Neural progenitor cell (in vitro differentiated cells): ENCODE data around the gene NTF3. TPM values are rescaled to one million over a fixed set of nuclear protein-coding genes. Genes with fewer than 3 reads are reported as not detected.

Source experiments
- DNase-seq: peaks from one replicate; pipeline ENCODE4 v3.0.0-alpha.2; 2016; ENCODE audit warnings: low spot score
- H2AFZ ChIP-seq: fragments of 200-600 bp; sonication (generic); replicated peaks from 2 replicates; pipeline ENCODE4 v1.6.1; 2016; ENCODE audit warnings: antibody characterized with exemption
- H3F3A ChIP-seq: fragments of 200-600 bp; sonication (generic); 2 replicates; pipeline ENCODE4 v1.6.1; 2016; ENCODE audit warnings: antibody characterized with exemption, low read depth
- H3K27ac ChIP-seq: fragments of 200-600 bp; sonication (generic); 2 replicates; pipeline ENCODE4 v1.5.1; 2016; ENCODE audit warnings: mild to moderate bottlenecking
- H3K27me3 ChIP-seq: fragments of 200-600 bp; sonication (generic); 2 replicates; pipeline ENCODE4 v1.6.1; 2016; ENCODE audit warnings: mild to moderate bottlenecking, moderate library complexity
- H3K36me3 ChIP-seq: fragments of 200-600 bp; sonication (generic); 2 replicates; pipeline ENCODE4 v1.5.1; 2016
- H3K4me1 ChIP-seq: fragments of 200-600 bp; sonication (generic); 2 replicates; pipeline ENCODE4 v1.6.1; 2016; ENCODE audit warnings: mixed run types
- H3K4me2 ChIP-seq: fragments of 200-600 bp; sonication (generic); 2 replicates; pipeline ENCODE4 v1.6.1; 2016
- H3K4me3 ChIP-seq: fragments of 200-600 bp; sonication (generic); 2 replicates; pipeline ENCODE4 v1.5.1; 2016
- H3K79me2 ChIP-seq: fragments of 200-600 bp; sonication (generic); 2 replicates; pipeline ENCODE4 v1.6.1; 2016; ENCODE audit warnings: low read depth
- H3K9ac ChIP-seq: fragments of 200-600 bp; sonication (generic); 2 replicates; pipeline ENCODE4 v1.6.1; 2016
- H3K9me3 ChIP-seq: fragments of 200-600 bp; sonication (generic); 2 replicates; pipeline ENCODE4 v1.5.1; 2016; ENCODE audit warnings: low read depth
- H4K20me1 ChIP-seq: fragments of 200-600 bp; sonication (generic); 2 replicates; pipeline ENCODE4 v1.6.1; 2016; ENCODE audit warnings: low read depth
- H3K27ac Mint-ChIP-seq: 3 replicates; pipeline ENCODE4 v1.8.0; 2021; ENCODE audit warnings: mixed read lengths
- H3K27me3 Mint-ChIP-seq: 2 replicates; pipeline ENCODE4 v1.8.0; 2022; ENCODE audit warnings: low read depth, mild to moderate bottlenecking, inconsistent platforms, moderate library complexity, mixed read lengths; ENCODE audit not compliant: insufficient read depth
- H3K36me3 Mint-ChIP-seq: 3 replicates; pipeline ENCODE4 v1.8.0; 2021; ENCODE audit warnings: mixed read lengths
- H3K4me1 Mint-ChIP-seq: 3 replicates; pipeline ENCODE4 v1.8.0; 2021; ENCODE audit warnings: mixed read lengths
- H3K4me3 Mint-ChIP-seq: 3 replicates; pipeline ENCODE4 v1.8.0; 2021; ENCODE audit warnings: mild to moderate bottlenecking, moderate library complexity, mixed read lengths
- H3K9me3 Mint-ChIP-seq: 3 replicates; pipeline ENCODE4 v1.8.0; 2020; ENCODE audit warnings: mixed read lengths
- CTCF ChIP-seq: fragments of 200-600 bp; sonication (generic); IDR thresholded peaks from 2 replicates; pipeline ENCODE4 v1.5.1; 2017; ENCODE audit warnings: antibody characterized with exemption, mild to moderate bottlenecking
- EZH2 ChIP-seq: fragments of 200-600 bp; sonication (generic); IDR thresholded peaks from 2 replicates; pipeline ENCODE4 v1.6.1; 2017; ENCODE audit warnings: antibody characterized with exemption, mild to moderate bottlenecking, moderate library complexity
- EZH2phosphoT487 ChIP-seq: fragments of 200-600 bp; sonication (generic); IDR thresholded peaks from 2 replicates; pipeline ENCODE4 v1.6.1; 2017; ENCODE audit warnings: antibody characterized with exemption
- total RNA-seq: library from RNA; depleted of rRNA; stranded (reverse); fragments of >200 nt; gene quantifications from 2 replicates; pipeline ENCODE4 v1.2.3, GENCODE V29; 2015; ENCODE audit warnings: low replicate concordance

Gene NTF3
- total RNA-seq, 1 donor from 2014 or later, result 6.7 TPM

- H3K4me3 Mint-ChIP-seq, result no peak overlapping the region
- no peaks in the 10 kb centered on the region for H3K27me3 ChIP-seq
- no peaks in the 10 kb centered on the region for H3K36me3 ChIP-seq
- H3K27ac ChIP-seq, result no peak overlapping the region
- no peaks in the 10 kb centered on the region for H3K36me3 Mint-ChIP-seq
- peaks cover 24% of the 10 kb centered on the region for H3K79me2 ChIP-seq
- H2AFZ ChIP-seq, result no peak overlapping the region
- H3K9ac ChIP-seq, result no peak overlapping the region
- H3K9me3 ChIP-seq, result no peaks in the 10 kb centered on the region
- H4K20me1 ChIP-seq, result peaks cover 12% of the 10 kb centered on the region
- no peaks in the 10 kb centered on the region for H3K9me3 Mint-ChIP-seq
- no peak overlapping the region for H3K27ac Mint-ChIP-seq
- peaks cover 15% of the 10 kb centered on the region for H3F3A ChIP-seq
- H3K4me1 Mint-ChIP-seq, result peaks cover 23% of the 10 kb centered on the region
- no peaks in the 10 kb centered on the region for H3K27me3 Mint-ChIP-seq
- no peak for TF ChIP-seq EZH2phosphoT487
- TF ChIP-seq EZH2, result no peak
- TF ChIP-seq CTCF, result no peak
- no peak overlapping the region for H3K4me2 ChIP-seq
- H3K4me3 ChIP-seq, result no peak overlapping the region
- no peak for DNase-seq
- peaks cover 19% of the 10 kb centered on the region for H3K4me1 ChIP-seq
These were observed 41.8 kb downstream of the NTF3 start for GRCh38 chr12:5473783-5474116.

DNA sequence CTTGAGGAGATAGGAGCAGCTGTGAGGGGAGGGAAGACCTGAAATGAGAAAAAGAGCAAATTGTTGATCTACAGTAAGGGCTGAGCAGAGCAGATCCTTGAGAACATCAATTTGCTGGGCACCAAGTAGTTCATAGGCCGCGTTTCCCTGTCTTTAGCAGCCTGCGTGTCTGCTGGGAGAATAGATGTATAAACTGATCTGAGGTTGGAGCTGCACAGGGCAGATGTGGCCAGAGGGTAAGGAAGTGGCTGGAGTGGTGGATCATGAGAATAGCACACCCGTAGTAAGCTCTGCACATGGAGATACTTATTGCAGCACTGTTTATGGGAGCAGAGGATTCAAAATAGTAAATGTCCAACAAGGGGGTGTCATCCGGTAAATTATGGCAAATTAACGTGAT is 44.4 kb downstream of the NTF3 start:
- Histone ChIP-seq H3K9ac (no peak overlapping the region), H3K27me3 (no peaks in the 10 kb centered on the region), H3F3A (peaks cover 41% of the 10 kb centered on the region), H3K9me3 (no peaks in the 10 kb centered on the region), H4K20me1 (peaks cover 22% of the 10 kb centered on the region), H3K4me3 (no peak overlapping the region), H3K27ac (no peak overlapping the region), H3K36me3 (no peaks in the 10 kb centered on the region), H3K4me1 (peaks cover 42% of the 10 kb centered on the region), H2AFZ (no peak overlapping the region), H3K79me2 (peaks cover 17% of the 10 kb centered on the region), H3K4me2 (no peak overlapping the region)
- no peak overlapping the region for H3K27ac Mint-ChIP-seq
- H3K36me3 Mint-ChIP-seq, result no peaks in the 10 kb centered on the region
- no peak for DNase-seq
- H3K9me3 Mint-ChIP-seq, result no peaks in the 10 kb centered on the region
- no peak for TF ChIP-seq EZH2
- H3K4me1 Mint-ChIP-seq, result peaks cover 29% of the 10 kb centered on the region
- H3K4me3 Mint-ChIP-seq, result no peak overlapping the region
- no peaks in the 10 kb centered on the region for H3K27me3 Mint-ChIP-seq

DNA sequence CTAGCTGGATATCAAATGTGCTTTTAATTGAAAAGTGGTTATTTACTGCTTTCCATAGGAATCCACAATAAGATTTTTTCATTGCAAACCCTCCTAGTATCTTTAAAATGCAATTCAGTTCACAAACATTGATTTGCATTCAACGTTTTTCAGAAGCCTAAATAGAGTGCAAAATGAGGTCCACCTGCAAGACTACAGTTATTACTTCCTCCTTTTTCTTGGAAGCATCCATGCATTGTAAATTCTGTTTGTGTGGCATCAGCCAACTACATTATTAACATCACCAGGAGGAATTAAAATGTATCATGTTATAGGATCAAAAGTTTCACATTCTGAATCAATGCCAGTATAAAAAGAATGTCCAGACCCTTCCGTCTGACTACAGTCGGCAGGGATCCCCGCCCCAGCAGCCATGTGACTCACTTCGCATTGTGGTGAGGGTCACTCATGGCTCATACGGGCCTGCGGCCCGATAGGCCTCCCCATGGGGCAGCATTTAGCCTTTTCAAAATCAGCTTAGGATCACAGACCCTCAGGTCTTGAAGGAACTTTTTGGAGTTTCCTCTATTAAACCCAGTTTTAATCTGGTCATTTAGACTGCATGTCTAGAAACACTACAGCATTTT is 46.3 kb downstream of the NTF3 start:
- Histone ChIP-seq H3K36me3 (no peaks in the 10 kb centered on the region), H3K4me1 (peaks cover 42% of the 10 kb centered on the region), H3K9me3 (no peaks in the 10 kb centered on the region), H4K20me1 (peaks cover 18% of the 10 kb centered on the region), H3K4me3 (no peak overlapping the region), H3K9ac (no peak overlapping the region), H3K27ac (no peak overlapping the region), H3K79me2 (peaks cover 17% of the 10 kb centered on the region), H3K27me3 (no peaks in the 10 kb centered on the region), H3K4me2 (peak overlapping the region; percentile 89), H3F3A (peaks cover 49% of the 10 kb centered on the region), H2AFZ (no peak overlapping the region)
- Mint-ChIP-seq H3K27me3 (no peaks in the 10 kb centered on the region), H3K4me3 (no peak overlapping the region), H3K4me1 (peaks cover 26% of the 10 kb centered on the region), H3K36me3 (no peaks in the 10 kb centered on the region), H3K9me3 (no peaks in the 10 kb centered on the region), H3K27ac (no peak overlapping the region)
- TF ChIP-seq EZH2phosphoT487, result no peak
- no peak for TF ChIP-seq EZH2
- DNase-seq, result peak; percentile 72

DNA sequence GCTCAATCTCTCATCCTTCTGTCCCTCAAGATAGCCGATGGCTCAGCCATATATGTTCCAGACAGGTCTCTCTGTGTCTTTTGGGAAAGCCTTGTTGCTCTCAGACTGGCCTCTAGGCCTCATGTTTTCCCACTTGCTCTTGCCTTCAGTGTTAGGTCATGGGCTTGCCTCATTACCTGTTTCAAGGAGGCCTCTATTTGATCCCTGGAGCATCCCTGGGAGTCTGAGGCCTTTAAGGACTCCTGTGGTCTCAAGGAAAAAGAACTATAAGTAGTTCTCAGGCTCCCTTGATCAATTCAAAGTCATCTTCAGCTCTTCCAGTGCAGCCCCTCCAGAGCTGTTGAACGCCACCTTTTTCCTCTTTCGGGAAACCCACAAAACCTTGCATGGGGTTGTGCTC is 47.9 kb downstream of the NTF3 start:
- Mint-ChIP-seq H3K9me3 (no peaks in the 10 kb centered on the region), H3K4me3 (peak overlapping the region; percentile 63), H3K36me3 (no peaks in the 10 kb centered on the region), H3K4me1 (peaks cover 26% of the 10 kb centered on the region), H3K27me3 (no peaks in the 10 kb centered on the region), H3K27ac (peak overlapping the region; percentile 26)
- peak overlapping the region; percentile 91 for H3K27ac ChIP-seq
- H3K36me3 ChIP-seq, result no peaks in the 10 kb centered on the region
- peak overlapping the region; percentile 43 for H3K4me3 ChIP-seq
- H3K79me2 ChIP-seq, result peaks cover 22% of the 10 kb centered on the region
- peak overlapping the region; percentile 89 for H3K4me2 ChIP-seq
- TF ChIP-seq EZH2phosphoT487 (peak; percentile 20), CTCF (no peak), EZH2 (no peak)
- peaks cover 42% of the 10 kb centered on the region for H3K4me1 ChIP-seq
- no peaks in the 10 kb centered on the region for H3K27me3 ChIP-seq
- no peaks in the 10 kb centered on the region for H3K9me3 ChIP-seq
- H2AFZ ChIP-seq, result no peak overlapping the region
- DNase-seq, result no peak
- peaks cover 49% of the 10 kb centered on the region for H3F3A ChIP-seq
- H4K20me1 ChIP-seq, result peaks cover 18% of the 10 kb centered on the region
- no peak overlapping the region for H3K9ac ChIP-seq
